ENCODE measurements around the gene TMEM140.
"Not testable (repeated sequence)": the region's sequence is repeated elsewhere in the genome, so short reads cannot be mapped to it uniquely, and the experiment has no call there.

TMEM140 gene

DNA sequence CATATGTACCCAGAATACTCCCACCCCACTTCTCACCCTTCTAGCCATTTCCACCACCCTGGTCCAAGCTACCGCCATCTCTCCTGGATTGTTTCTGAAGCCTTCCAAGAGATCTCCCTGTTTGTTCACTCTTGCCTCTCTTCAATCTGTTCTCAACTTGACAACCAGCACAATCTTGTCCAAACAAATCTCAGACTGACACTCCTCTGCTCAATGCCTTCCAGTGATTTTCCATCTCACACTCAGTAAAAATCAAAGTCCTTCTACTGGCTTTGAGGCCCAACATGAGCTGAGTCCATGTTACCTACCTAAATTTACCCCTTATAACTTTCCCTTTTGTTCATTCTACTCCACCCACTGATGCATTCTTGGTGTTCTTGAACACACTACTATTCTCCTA lies 33.2 kb upstream of the TMEM140 start:
- DNase-seq (ENCODE audit: low read depth): no peak
- TF ChIP-seq, protein P1, sequence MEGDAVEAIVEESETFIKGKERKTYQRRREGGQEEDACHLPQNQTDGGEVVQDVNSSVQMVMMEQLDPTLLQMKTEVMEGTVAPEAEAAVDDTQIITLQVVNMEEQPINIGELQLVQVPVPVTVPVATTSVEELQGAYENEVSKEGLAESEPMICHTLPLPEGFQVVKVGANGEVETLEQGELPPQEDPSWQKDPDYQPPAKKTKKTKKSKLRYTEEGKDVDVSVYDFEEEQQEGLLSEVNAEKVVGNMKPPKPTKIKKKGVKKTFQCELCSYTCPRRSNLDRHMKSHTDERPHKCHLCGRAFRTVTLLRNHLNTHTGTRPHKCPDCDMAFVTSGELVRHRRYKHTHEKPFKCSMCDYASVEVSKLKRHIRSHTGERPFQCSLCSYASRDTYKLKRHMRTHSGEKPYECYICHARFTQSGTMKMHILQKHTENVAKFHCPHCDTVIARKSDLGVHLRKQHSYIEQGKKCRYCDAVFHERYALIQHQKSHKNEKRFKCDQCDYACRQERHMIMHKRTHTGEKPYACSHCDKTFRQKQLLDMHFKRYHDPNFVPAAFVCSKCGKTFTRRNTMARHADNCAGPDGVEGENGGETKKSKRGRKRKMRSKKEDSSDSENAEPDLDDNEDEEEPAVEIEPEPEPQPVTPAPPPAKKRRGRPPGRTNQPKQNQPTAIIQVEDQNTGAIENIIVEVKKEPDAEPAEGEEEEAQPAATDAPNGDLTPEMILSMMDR (IDR thresholded peaks at IDR 0.05; ENCODE audit: insufficient read depth, low read depth, low read length, missing control alignments): no peak

DNA sequence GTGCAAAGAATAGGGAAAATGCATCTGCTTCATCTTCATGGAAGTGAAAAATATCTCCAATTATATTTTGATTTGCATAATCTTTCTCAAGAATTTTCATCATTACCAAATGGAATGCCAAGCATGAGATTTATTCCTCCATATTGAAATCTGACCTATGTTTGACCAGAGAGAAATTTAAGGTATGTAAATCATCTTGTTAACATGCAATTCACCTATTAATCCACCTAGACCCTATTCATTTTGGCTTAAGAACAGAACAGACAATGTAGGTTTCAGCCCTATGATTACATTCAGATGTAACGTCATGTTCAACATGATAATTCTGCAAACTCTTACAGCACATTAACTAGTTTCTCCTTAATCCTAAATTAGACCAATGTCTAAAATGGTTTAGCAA lies 30.8 kb upstream of the TMEM140 start:
- no peak overlapping the region for H3K4me3 ChIP-seq (ENCODE audit: low read length)
- TF ChIP-seq, protein P1 (IDR thresholded peaks at IDR 0.05; ENCODE audit: insufficient read depth, low read depth, low read length, missing control alignments): no peak
- no peak for DNase-seq (ENCODE audit: low read depth)

More for the DNA sequence above, 33.2 kb upstream of the TMEM140 start:
- H3K4me3 ChIP-seq (ENCODE audit: low read length): no peak overlapping the region

DNA sequence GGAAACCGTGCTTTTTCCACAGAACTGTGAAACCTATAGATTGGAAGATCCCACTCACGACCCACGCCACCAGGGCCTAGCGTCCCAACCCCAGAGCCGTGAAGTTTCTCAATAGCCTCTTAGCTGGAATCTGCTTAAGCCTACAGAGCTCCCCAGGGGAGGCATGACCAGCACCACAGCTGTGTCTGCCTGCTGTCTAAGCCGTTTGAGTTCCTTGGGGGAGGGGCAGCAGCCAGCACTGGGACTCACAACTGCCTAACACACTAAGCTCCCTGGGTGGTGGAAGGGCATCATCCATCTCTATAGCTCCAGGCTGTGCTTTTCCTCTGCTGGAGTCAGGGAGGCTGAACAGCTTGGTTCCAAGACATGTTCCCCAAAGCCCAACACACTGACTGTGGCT lies 26.0 kb upstream of the TMEM140 start:
- no peak for DNase-seq (ENCODE audit: low read depth)
- TF ChIP-seq, protein P1 (IDR thresholded peaks at IDR 0.05; ENCODE audit: insufficient read depth, low read depth, low read length, missing control alignments): no peak
- no peak overlapping the region for H3K4me3 ChIP-seq (ENCODE audit: low read length)

DNA sequence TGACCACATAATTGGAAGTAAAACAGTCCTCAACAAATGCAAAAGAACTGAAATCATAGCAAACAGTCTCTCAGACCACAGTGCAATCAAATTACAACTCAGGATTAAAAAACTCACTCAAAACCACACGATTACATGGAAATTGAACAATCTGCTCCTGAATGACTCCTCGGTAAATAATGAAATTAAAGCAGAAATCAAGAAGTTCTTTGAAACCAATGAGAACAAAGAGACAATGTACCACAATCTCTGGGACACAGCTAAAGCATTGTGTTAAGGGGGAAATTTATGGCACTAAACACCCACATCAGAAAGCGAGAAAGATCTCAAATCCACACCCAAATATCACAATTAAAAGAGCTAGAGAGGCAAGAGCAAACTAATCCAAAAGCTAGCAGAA lies 23.2 kb upstream of the TMEM140 start:
- not testable (repeated sequence) for H3K4me3 ChIP-seq (ENCODE audit: low read length); DNase-seq (ENCODE audit: low read depth)

GRCh38 chr7:135128931-135129330 lies 18.9 kb upstream of the TMEM140 start:
- DNase-seq (ENCODE audit: low read depth): no peak
- H3K4me3 ChIP-seq (ENCODE audit: low read length): no peak overlapping the region
- TF ChIP-seq, protein P1 (IDR thresholded peaks at IDR 0.05; ENCODE audit: insufficient read depth, low read depth, low read length, missing control alignments): no peak

DNA sequence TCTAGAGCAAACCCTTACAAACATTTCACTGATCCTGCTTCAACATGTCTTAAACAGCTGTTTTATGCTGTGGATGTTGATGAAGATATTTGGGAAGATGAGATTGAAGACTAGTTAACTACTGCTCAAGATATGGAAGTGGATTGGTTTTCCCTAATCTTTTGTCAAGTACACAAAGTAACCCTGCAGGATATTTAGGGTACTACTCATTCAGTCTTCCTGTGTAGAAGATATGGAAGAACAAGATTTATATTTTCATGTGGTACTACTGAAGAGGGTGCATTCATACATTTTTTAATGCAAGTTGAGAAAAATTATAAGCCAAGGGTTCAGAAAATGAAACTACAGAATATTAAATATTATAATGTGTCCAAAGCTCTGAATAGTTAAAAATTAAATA lies 18.3 kb upstream of the TMEM140 start:
- H3K4me3 ChIP-seq (ENCODE audit: low read length): no peak overlapping the region
- no peak for DNase-seq (ENCODE audit: low read depth)
- TF ChIP-seq, protein P1 (IDR thresholded peaks at IDR 0.05; ENCODE audit: insufficient read depth, low read depth, low read length, missing control alignments): no peak

GRCh38 chr7:135143885-135144668 lies 3.8 kb upstream of the TMEM140 start:
- DNase-seq (ENCODE audit: low read depth): no peak

More at GRCh38 chr7:135143885-135144668, 3.8 kb upstream of the TMEM140 start:
- no peak overlapping the region for H3K4me3 ChIP-seq (ENCODE audit: low read length)
- TF ChIP-seq, protein P1 (IDR thresholded peaks at IDR 0.05; ENCODE audit: insufficient read depth, low read depth, low read length, missing control alignments): no peak

Measured in epithelial cell of esophagus (primary cell).